Tibial nerve (tissue), 4 donors: Measurements from ENCODE around the gene GPHN. TPM values are rescaled to one million over a fixed set of nuclear protein-coding genes. Genes with fewer than 3 reads are reported as not detected.
A peak's percentile ranks its signal among the peaks of the same experiment; 100 is the strongest.

Experiments used
- DNase-seq, 2 donors: peaks; one replicate each; pipeline ENCODE4 v3.0.0-alpha.2; 2019; ENCODE audit warnings: low spot score in 2 of 2
- H3K27ac ChIP-seq, 4 donors: fragments of 200-600 bp; sonication (generic) in 3 of 4; one replicate each; pipeline ENCODE4 v1.5.1; 2017 to 2019; ENCODE audit warnings: mild to moderate bottlenecking in 1 of 4
- H3K27me3 ChIP-seq, 2 donors: fragments of 200-600 bp; sonication (generic) in 1 of 2; one replicate each; pipeline versions ENCODE4 v1.5.1 to v1.6.0; 2017 to 2019
- H3K36me3 ChIP-seq, 3 donors: fragments of 200-600 bp; sonication (generic); one replicate each; pipeline ENCODE4 v1.5.1; 2018 to 2019
- H3K4me1 ChIP-seq, 4 donors: fragments of 200-600 bp; sonication (generic) in 3 of 4; one replicate each; pipeline ENCODE4 v1.5.1; 2017 to 2019
- H3K4me3 ChIP-seq, 4 donors: fragments of 200-600 bp; sonication (generic) in 3 of 4; one replicate each; pipeline ENCODE4 v1.5.1; 2017 to 2019; ENCODE audit warnings: mild to moderate bottlenecking in 1 of 4, moderate library complexity in 1 of 4
- H3K9me3 ChIP-seq, 4 donors: fragments of 200-600 bp; sonication (generic) in 3 of 4; one replicate each; pipeline ENCODE4 v1.5.1; 2017 to 2019
- EP300 ChIP-seq, 2 donors: sonication (generic); formaldehyde crosslinking; IDR thresholded peaks; one replicate each; pipeline ENCODE4 v1.6.1; 2017; ENCODE audit warnings: antibody characterized with exemption in 2 of 2, mild to moderate bottlenecking in 1 of 2
- POLR2A ChIP-seq, 2 donors: fragments of 450-650 bp; IDR thresholded peaks; one replicate each; pipeline ENCODE4 v1.6.1; 2017; ENCODE audit warnings: antibody characterized with exemption in 2 of 2, mild to moderate bottlenecking in 2 of 2, moderate library complexity in 2 of 2
- WGBS, 2 donors: methylation state at CpG; one replicate each; pipeline ENCODE4 v1.1.5; 2018; 5-methylcytosine and 5-hydroxymethylcytosine counted together
- total RNA-seq, 4 donors: library from RNA; depleted of rRNA; stranded (reverse); fragments of >200 nt; gene quantifications; one replicate each; pipeline ENCODE4 v1.1.0, GENCODE V29; 2016
- TF ChIP-seq, protein P1 (sequence below), 5 experiments: fragments of 200-600 bp in 3 of 5; fragments of 450-650 bp in 2 of 5; sonication (generic) in 3 of 5; IDR thresholded peaks; one replicate each; pipeline ENCODE4 v1.5.1; 2016 to 2019; ENCODE audit warnings: antibody characterized with exemption in 5 of 5, mild to moderate bottlenecking in 3 of 5, moderate library complexity in 2 of 5

The GPHN gene
- total RNA-seq, 4 donors from 2014 or later, result 16.3 to 73.0 (median 36.8) TPM

DNA sequence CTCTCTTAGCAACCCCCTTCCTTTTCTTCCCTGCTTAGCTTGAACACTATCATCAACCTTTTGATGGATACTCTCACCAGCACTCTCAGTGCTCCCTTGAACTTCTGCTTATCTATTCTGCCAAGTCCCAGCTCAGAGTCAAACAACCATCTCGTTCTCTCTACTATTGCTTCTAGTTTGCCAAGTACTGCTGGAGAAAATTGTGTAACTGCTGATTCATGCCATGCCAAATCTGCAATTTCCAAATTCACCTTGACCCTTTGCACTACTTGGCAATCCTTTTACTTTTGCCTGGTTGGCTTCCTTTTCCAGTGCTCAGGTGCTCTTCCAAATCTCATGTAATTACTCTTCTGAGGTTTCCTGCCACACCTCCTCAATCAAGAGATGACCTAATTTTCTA, 24.6 kb upstream of the GPHN start:
- 45 to 58% methylated on average over 1 of the region's 1 CpG for WGBS, 2 donors
- TF ChIP-seq, protein P1, sequence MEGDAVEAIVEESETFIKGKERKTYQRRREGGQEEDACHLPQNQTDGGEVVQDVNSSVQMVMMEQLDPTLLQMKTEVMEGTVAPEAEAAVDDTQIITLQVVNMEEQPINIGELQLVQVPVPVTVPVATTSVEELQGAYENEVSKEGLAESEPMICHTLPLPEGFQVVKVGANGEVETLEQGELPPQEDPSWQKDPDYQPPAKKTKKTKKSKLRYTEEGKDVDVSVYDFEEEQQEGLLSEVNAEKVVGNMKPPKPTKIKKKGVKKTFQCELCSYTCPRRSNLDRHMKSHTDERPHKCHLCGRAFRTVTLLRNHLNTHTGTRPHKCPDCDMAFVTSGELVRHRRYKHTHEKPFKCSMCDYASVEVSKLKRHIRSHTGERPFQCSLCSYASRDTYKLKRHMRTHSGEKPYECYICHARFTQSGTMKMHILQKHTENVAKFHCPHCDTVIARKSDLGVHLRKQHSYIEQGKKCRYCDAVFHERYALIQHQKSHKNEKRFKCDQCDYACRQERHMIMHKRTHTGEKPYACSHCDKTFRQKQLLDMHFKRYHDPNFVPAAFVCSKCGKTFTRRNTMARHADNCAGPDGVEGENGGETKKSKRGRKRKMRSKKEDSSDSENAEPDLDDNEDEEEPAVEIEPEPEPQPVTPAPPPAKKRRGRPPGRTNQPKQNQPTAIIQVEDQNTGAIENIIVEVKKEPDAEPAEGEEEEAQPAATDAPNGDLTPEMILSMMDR (IDR thresholded peaks at IDR 0.05), result no peak
- TF ChIP-seq EP300 (IDR thresholded peaks at IDR 0.05) (peak in 1 of 2 donors; percentile 66), POLR2A (IDR thresholded peaks at IDR 0.05) (no peak)
- H3K9me3 ChIP-seq, result no peaks in the 10 kb centered on the region
- H3K27ac ChIP-seq, result no peak overlapping the region
- H3K36me3 ChIP-seq, result no peaks in the 10 kb centered on the region
- peaks cover 0 to 8% (median 0%) of the 10 kb centered on the region in 4 donors for H3K4me1 ChIP-seq
- DNase-seq, result peak in 1 of 2 donors; percentile 8
- no peaks in the 10 kb centered on the region for H3K27me3 ChIP-seq
- no peak overlapping the region for H3K4me3 ChIP-seq

DNA sequence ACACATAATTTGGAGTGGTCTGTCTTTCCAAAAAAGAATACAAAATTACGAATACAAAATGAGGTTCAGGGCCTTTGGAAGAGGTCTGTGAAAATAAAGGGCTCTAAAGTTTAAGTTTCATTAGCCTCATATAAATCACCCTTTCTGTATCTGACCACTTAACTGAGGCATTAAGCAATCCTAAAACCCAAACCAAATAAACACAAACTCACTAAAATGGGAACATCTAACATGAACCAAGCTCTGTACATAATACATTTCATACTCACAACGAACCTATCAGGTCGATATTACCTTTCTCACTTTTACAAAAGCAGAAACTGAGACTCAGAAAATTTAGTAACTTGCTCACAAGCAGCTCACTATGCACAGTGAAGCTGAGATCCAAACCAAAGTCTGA, 22.9 kb upstream of the GPHN start:
- no peak overlapping the region for H3K4me3 ChIP-seq
- WGBS, 2 donors, result 86 to 88% methylated on average over 3 of the region's 3 CpGs
- no peak for DNase-seq
- H3K36me3 ChIP-seq, result no peaks in the 10 kb centered on the region
- TF ChIP-seq, protein P1 (IDR thresholded peaks at IDR 0.05), result no peak
- no peak for TF ChIP-seq EP300 (IDR thresholded peaks at IDR 0.05)
- no peak for TF ChIP-seq POLR2A (IDR thresholded peaks at IDR 0.05)
- H3K27ac ChIP-seq, result no peak overlapping the region
- H3K4me1 ChIP-seq, result peaks cover 0 to 8% (median 0%) of the 10 kb centered on the region in 4 donors
- no peaks in the 10 kb centered on the region for H3K9me3 ChIP-seq
- no peaks in the 10 kb centered on the region for H3K27me3 ChIP-seq

DNA sequence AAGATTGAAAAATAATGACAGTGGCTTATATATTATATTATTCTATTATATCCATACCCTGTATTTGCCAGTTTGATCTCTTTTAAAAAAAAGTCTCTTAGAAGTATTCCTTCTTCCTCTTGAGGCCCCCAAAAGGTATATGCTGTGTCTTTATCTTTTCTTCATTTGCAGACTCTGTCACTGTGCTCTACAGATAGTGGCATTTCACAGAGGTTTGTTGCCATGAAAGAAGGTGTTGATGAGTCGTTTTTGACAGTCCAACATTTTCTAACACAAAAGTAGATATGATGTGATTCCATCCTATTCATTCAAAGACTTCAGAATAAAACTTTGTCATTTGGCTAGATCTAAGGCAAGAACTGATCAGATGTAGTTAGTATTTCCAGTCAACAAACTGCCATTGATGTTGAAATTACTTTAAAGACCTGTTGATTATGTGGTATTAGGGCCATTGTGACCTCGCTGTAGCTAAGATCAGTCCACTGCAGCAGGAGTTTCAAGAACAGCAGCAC, 22.0 kb upstream of the GPHN start, which contains the start of gene CCDC196:
TSS of gene CCDC196 (plus strand) at position 462 of the 512 bp plus-strand sequence. CDS start 132 bp downstream, outside the sequence.
- H3K27me3 ChIP-seq, result no peaks in the 10 kb centered on the region
- peaks cover 0 to 8% (median 0%) of the 10 kb centered on the region in 4 donors for H3K4me1 ChIP-seq
- DNase-seq, result no peak
- no peaks in the 10 kb centered on the region for H3K36me3 ChIP-seq
- TF ChIP-seq EP300 (IDR thresholded peaks at IDR 0.05), result no peak
- TF ChIP-seq, protein P1 (IDR thresholded peaks at IDR 0.05), result no peak
- no peak for TF ChIP-seq POLR2A (IDR thresholded peaks at IDR 0.05)
- H3K9me3 ChIP-seq, result no peaks in the 10 kb centered on the region
- H3K27ac ChIP-seq, result no peak within 1 kb of the TSS
- no peak within 1 kb of the TSS for H3K4me3 ChIP-seq
- WGBS, 2 donors, result 80% methylated on average over 2 of the region's 2 CpGs

DNA sequence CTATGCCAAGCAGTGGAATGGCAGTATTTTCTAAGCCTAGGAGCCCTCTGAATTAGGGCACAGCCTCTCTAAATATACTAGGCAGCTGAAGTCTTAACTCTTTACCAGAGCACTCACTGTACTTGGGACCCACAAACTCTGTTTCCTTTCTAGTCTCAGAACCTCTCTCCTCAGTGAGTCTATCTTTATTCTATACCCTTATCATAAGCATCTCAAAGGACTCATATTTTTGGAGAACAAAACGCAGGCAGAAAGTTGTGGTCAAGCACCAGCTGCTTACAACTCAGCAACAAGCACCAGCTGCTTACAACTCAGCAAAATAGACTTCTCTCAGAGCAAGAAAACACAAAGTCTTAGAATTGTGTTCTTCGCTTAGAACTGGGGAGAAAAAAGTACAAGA, 20.8 kb upstream of the GPHN start:
- Histone ChIP-seq H3K27me3 (no peaks in the 10 kb centered on the region), H3K9me3 (no peaks in the 10 kb centered on the region), H3K4me1 (peaks cover 0 to 8% (median 0%) of the 10 kb centered on the region in 4 donors), H3K4me3 (no peak overlapping the region), H3K27ac (no peak overlapping the region), H3K36me3 (no peaks in the 10 kb centered on the region)
- no peak for TF ChIP-seq POLR2A (IDR thresholded peaks at IDR 0.05)
- no peak for TF ChIP-seq EP300 (IDR thresholded peaks at IDR 0.05)
- TF ChIP-seq, protein P1 (IDR thresholded peaks at IDR 0.05), result no peak
- WGBS, 2 donors, result 69 to 83% methylated on average over 2 of the region's 2 CpGs
- DNase-seq, result no peak

DNA sequence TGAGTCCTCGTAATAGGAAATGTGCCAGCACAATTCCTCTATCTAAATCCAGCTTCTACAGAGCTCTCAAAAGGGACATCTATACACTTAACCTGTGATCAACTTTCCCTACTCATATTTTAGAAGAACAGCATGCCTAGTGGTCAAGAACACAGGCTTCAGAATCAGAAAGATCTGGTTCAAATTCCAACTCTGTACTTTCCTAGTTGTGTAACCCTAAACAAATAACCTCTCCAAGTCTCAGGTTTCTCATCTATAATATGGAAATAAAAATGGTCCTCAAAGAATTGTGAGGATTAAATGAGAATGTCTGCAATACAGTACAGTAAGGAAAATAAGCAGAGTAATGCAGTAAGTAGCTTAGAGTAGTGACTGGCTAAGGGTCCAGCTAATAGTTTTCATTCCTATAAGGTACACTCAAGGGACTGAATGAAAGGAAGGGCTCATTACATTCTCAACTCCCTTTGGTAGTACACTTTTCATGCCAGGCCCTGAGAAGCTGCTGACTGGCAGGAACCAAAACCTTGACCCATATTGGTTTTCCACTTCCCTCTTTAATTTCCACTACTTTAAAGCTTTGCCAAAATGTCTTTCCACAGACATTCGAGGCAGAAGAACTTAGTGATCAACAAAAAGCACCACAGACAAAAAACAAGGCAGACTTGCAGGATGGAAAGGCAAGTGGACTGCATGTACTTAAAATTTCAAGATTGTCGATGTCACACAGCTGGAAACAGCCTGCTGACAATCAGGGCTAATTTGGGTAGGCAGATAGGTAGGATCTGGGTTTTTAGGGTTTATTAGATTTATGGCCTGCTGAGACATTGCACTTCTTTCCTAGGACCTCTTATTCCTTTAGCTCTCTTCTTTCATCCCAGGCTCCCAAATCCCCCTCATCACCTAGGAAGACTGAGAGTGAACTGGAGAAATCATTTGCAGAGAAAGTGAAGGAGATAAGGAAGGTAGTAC, 17.5 kb upstream of the GPHN start:
- Histone ChIP-seq H3K4me1 (no peaks in the 10 kb centered on the region), H3K9me3 (no peaks in the 10 kb centered on the region), H3K36me3 (no peaks in the 10 kb centered on the region), H3K27ac (no peak overlapping the region), H3K27me3 (no peaks in the 10 kb centered on the region), H3K4me3 (no peak overlapping the region)
- no peak for DNase-seq
- TF ChIP-seq, protein P1 (IDR thresholded peaks at IDR 0.05), result no peak
- TF ChIP-seq POLR2A (IDR thresholded peaks at IDR 0.05) (no peak), EP300 (IDR thresholded peaks at IDR 0.05) (no peak)
- 63 to 65% methylated on average over 3 of the region's 3 CpGs for WGBS, 2 donors
